Measurements from ENCODE around the gene CDH4.

The CDH4 gene

GRCh38 chr20:61699495-61700374, 447.7 kb downstream of the CDH4 start:
- no peak for FAIRE-seq

- no peak for FAIRE-seq
These were observed 448.6 kb downstream of the CDH4 start for GRCh38 chr20:61700595-61701140.

- no peak for FAIRE-seq
These were observed 449.3 kb downstream of the CDH4 start for GRCh38 chr20:61701401-61701800.

- FAIRE-seq: no peak
These were observed 449.7 kb downstream of the CDH4 start for GRCh38 chr20:61701802-61702201.

GRCh38 chr20:61702246-61702645, 450.2 kb downstream of the CDH4 start:
- no peak for FAIRE-seq

GRCh38 chr20:61704661-61705060, 452.6 kb downstream of the CDH4 start:
- FAIRE-seq: no peak

- no peak for FAIRE-seq
These were observed 453.6 kb downstream of the CDH4 start for GRCh38 chr20:61705386-61706258.

- FAIRE-seq: no peak
These were observed 454.3 kb downstream of the CDH4 start for GRCh38 chr20:61706259-61706961.

- FAIRE-seq: no peak
These were observed 456.8 kb downstream of the CDH4 start for GRCh38 chr20:61708891-61709290.

- no peak for FAIRE-seq
These were observed 458.0 kb downstream of the CDH4 start for GRCh38 chr20:61710108-61710507.

- no peak for FAIRE-seq
These were observed 460.6 kb downstream of the CDH4 start for GRCh38 chr20:61712688-61713087.

- FAIRE-seq: no peak
These were observed 466.4 kb downstream of the CDH4 start for GRCh38 chr20:61718361-61719005.

GRCh38 chr20:61719691-61720347, 467.8 kb downstream of the CDH4 start:
- FAIRE-seq: no peak

GRCh38 chr20:61720348-61720696, 468.3 kb downstream of the CDH4 start:
- FAIRE-seq: no peak

- no peak for FAIRE-seq
These were observed 470.2 kb downstream of the CDH4 start for GRCh38 chr20:61722146-61722678.

GRCh38 chr20:61723529-61724257, 471.6 kb downstream of the CDH4 start:
- no peak for FAIRE-seq

- FAIRE-seq: no peak
These were observed 472.3 kb downstream of the CDH4 start for GRCh38 chr20:61724376-61724775.

GRCh38 chr20:61725145-61725544, 473.1 kb downstream of the CDH4 start:
- FAIRE-seq: no peak

GRCh38 chr20:61725966-61726365, 473.9 kb downstream of the CDH4 start:
- no peak for FAIRE-seq

- FAIRE-seq: no peak
These were observed 474.9 kb downstream of the CDH4 start for GRCh38 chr20:61726979-61727378.

GRCh38 chr20:61727761-61728160, 475.7 kb downstream of the CDH4 start:
- FAIRE-seq: no peak
